CD1c-positive myeloid dendritic cell (primary cell): Measurements from ENCODE around the gene DCLK3.

Experiments used
- DNase-seq: peaks from one replicate; pipeline ENCODE4 v3.0.0-alpha.2; 2016; ENCODE audit errors: extremely low spot score

The DCLK3 gene, protein sequence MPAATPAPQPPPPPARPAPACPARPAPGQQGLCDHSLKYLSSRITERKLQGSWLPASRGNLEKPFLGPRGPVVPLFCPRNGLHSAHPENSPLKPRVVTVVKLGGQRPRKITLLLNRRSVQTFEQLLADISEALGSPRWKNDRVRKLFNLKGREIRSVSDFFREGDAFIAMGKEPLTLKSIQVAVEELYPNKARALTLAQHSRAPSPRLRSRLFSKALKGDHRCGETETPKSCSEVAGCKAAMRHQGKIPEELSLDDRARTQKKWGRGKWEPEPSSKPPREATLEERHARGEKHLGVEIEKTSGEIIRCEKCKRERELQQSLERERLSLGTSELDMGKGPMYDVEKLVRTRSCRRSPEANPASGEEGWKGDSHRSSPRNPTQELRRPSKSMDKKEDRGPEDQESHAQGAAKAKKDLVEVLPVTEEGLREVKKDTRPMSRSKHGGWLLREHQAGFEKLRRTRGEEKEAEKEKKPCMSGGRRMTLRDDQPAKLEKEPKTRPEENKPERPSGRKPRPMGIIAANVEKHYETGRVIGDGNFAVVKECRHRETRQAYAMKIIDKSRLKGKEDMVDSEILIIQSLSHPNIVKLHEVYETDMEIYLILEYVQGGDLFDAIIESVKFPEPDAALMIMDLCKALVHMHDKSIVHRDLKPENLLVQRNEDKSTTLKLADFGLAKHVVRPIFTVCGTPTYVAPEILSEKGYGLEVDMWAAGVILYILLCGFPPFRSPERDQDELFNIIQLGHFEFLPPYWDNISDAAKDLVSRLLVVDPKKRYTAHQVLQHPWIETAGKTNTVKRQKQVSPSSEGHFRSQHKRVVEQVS

DNA sequence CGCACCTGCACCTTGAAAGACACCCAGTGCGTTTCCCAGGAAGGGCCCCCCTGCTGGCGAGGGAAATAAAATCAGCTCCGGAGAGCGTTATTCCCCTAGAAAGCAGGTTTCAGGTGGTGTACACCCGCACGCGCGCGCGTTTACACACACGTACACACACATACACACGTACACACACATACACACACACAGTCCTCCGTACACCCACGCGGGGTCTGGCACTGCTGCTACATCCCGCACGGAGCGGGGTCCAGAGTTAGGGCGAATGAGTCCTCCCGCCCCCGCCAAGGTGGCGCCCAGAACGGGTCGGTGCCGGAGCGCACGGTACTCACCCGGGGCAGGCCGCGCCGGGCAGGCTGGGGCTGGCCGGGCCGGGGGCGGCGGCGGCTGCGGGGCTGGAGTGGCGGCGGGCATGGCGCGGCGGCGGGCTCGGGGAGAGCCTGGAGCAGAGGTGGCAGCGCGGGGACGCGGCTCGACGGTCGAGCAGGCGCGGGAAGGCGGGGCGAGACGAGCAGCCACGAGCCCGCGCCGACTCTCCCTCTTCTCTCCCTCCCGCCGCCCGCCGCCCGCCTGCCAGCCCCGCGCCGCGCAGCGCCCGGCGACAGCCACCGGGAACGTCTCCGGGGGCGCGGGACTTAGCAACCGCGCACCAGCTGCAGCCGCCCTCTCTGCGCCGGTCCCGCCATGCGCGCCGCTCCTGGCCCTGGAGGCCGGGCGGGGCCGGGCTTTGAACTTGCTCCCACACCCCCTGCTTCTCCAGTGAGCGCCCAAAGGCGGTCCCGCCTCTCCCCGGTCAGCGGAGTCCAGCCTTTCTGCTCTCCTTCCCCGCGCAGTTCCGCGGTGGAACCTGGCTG, at the start of gene DCLK3:
Gene DCLK3 (minus strand): TSS at position 704 of the 854 bp plus-strand sequence. CDS start 290 bp downstream, at position 414.
- DNase-seq, result peak; percentile 42

DNA sequence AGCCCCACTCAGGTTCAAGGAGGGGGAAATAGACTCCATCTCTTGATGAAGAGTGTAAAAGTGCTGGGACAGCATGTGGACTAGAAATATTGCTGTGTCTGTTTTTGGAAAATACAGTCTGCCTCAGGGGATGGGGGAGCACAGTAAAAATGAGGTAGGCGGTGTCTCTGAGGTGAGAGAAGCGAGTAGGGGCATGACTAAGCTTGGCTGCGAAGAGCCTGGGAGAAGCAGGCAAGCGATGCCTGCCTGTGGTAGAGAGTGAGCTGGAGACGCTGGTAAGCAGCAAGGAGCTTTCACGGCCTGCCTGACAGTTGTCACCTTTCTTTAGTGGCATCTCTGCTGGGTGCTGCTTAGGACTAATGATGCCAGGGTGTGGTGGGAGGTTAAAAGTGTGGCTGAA, 49.0 kb upstream of the DCLK3 start:
- DNase-seq, result no peak

DNA sequence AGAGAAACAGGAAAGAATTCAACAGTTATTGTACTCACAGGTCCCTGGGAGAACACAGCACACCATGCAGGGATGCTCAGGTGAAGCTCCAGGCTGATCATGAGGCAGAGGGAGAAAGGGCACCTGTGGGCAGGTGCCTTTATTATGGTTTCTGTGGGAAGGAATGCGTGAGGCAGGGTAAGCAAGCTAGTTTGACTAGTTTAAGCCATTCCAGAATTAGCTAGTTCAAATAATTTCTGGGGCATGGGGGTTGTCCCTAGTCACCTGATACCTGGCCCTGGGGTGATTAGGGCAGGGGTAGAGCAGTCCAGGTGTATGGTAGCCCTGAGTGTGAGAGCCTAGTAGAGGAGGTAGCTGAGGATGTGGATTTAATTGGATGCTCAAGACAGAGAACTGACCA, 47.9 kb upstream of the DCLK3 start:
- DNase-seq, result no peak

DNA sequence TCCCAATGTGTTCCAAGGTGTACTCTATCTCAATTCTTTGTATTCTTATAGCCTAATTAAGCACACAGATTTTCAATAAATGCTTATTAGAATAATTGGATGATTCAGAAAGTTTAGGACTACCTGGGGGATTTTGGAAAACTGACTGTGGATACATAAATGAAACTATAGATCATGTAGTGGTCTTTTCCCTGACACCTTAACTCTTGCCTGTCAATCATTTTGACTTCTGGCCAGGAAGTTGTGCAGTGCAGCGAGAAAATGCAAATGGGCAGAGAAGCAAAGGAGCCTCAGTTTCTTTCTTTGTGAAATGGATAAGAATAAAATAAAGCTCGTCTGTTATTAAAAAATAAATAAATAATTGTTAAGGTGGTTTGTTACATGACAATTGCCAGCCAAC, 47.4 kb upstream of the DCLK3 start:
- no peak for DNase-seq

DNA sequence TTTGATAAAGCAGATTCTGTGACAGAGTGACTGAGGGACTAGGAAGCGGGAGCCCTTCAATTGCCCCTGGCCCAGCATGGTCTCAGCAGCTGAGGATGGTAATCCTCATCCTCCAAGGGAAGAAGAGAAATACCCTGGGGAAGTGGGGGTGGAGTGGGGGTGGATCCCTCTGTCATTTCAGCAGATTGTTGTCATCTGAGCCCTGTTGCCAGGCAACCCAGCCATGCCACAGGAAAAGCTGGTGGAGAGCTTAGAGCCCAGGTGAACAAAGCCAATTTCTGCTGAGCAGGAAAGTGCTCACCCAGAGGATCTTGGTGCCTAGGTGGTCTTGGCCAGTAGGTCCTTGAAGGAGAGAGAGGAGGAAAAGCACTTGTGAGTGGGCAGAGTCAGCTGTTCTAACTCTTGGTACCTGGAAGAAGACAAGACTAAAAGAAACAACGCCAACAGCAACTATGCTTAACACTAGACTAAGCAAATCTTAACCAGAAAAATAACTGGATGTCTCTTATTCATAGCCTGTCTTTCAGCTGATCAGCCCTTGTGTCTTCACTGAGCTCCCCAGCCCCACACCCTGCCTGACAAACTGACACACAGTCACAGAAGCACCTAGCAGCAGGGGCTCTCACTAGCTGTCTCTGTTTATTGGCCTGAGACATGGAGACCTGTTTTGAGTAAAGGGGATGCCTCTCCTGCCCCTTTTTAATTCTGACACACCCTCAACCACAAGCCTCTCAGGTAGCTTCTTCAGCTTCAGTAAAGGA, 40.1 kb upstream of the DCLK3 start:
- DNase-seq, result peak; percentile 11

DNA sequence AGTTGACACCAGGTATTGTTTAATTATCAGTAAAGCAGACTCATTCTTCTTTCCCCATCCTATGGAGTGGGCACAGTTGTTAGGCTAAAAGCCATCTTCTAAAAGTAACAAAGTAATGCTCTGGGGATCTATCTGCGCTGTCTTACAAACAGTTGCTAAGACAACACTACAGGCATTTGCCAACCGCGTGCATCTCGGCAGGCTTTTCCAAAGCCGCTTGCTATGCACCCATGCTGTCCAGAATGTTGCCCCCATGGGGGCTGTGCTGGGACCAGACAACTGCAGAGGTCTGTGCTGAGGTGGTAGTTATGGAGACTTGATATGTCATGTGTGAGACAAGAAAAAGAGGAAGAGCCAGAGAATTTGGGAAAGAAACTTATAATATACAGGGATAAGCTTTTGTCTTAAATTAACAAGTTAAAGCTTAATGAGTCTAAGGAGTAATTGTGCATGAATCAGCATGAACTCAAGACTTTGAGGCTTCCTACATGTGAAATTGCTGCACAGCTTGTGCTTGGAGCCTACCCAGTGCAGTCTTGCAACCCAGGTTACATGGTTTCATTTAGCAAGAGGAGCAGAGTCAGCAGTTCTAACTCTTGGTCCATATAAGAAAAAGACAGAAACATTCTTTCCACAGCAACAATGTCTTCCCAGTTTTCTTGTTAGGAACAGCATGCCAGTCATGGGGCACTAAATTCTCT, 38.9 kb upstream of the DCLK3 start:
- no peak for DNase-seq

DNA sequence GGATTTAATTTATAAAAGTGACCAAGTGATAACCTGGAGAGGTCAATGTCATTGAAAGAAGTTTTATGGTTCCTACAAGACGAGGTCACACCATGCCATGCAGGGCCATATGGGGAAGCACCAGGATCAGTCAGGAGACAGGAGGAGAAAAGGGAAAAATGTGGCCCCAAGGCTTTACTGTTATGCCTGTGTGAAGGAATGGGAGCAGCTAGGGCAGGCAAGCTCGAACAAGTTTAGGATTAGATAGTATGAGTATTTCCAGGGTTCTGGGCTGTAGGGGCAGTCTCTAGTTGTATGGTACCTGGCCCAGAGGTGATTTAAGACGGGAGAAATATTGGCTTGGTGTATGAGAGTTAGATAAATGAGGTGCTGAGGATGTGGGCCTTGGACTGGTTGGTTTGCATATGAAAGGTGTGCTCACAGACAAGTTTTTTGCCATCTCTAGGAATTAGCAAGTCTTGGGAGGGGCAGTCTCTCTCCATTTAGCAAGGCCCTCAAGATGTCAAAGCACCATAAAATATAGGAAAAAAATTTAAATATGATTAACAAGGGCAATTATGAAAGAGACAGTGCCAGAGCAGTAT, 36.3 kb upstream of the DCLK3 start:
- DNase-seq, result no peak

DNA sequence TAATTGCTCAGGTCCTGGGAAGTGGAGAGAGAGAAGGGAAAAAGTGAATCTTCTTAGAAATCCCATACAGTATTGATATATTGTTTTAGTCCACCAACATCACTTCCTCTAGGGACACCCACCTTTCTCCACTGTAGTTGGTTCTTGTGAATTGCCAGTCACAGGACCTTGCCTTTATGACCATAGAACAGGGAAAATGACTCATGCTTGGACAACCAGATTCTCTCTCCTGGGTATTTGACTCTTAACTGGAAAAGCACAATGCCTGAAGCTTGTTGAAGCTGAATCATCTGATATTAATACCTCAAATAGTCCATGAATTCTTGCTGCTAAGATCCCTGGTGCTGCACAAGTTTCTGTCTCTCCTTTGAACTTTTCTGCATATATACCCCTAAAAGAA, 32.5 kb upstream of the DCLK3 start:
- DNase-seq, result peak; percentile 37

DNA sequence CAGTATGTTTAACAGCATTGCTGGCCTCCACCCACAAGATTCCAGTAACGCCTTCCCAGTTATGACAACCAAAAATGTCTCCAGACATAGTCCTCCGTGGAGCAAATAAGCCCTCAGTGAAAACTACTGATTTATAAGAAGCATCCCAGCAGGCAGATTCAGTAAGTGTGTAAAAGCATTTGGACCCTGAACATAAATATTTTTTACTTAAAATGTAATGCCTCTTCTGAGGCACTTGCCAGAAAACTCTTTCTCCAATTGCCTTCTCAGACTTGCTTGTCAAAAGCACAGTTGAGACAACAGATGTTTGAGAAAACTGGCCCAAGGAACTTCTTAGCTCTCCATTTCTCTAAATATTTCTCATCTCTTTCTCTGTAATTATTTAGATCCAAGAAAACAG, 31.8 kb upstream of the DCLK3 start:
- DNase-seq, result no peak

DNA sequence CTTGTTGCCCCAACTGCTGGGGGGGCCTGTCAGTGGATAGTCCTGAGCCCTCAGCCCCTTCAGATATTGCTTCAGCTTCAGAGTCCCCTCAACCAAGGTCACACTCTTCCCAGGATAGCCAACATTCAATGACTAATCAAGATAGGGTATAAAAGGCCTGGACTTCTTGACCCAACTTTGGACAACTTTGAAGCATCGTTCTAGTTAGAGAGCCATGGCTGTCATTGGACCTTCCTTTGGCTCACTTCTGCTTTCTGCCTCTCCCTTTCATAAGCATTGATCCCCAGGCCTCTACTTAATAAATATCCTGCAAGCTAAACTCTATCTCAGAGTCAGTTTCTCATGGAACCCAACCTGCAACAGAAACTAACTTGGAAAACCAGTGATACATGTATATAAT, 31.3 kb upstream of the DCLK3 start:
- DNase-seq, result no peak

DNA sequence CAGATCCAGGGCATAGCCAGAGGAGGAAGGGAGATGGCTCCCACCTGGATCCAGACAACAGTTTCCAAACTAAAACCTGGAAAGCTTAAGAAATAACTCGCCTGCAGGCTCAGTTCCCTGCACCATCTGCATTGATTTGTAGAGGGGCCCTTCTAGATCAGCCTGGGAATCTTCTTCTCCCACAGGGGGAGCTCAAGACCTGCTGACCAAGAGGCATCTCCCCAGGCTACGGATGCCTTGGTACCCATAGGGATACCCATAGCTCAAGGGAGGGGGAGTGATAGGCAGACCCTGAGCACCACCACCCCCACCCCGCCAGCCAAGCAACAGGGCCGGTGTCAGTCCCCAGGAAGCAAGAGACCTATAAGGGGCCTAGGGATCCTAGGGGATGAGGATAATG, 28.0 kb upstream of the DCLK3 start:
- no peak for DNase-seq

DNA sequence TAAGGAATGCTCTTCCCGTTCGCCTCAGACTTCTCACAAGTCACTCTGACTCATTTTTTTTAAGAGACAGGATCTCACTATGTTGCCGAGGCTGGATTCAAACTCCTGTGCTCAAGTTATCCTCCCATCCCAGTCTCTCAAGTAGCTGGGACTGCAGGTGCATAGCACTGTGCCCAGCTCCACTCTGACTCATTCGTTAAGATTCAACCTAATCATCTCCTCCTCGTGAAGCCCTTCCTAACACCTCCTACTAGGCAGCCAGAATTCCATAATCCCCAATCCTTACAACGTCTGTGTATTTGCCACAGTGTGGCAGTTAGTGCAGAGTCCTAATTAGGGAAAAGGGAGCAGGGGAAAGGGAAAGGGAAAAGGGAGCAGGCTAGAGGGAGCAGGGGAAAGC, 26.4 kb upstream of the DCLK3 start:
- no peak for DNase-seq

DNA sequence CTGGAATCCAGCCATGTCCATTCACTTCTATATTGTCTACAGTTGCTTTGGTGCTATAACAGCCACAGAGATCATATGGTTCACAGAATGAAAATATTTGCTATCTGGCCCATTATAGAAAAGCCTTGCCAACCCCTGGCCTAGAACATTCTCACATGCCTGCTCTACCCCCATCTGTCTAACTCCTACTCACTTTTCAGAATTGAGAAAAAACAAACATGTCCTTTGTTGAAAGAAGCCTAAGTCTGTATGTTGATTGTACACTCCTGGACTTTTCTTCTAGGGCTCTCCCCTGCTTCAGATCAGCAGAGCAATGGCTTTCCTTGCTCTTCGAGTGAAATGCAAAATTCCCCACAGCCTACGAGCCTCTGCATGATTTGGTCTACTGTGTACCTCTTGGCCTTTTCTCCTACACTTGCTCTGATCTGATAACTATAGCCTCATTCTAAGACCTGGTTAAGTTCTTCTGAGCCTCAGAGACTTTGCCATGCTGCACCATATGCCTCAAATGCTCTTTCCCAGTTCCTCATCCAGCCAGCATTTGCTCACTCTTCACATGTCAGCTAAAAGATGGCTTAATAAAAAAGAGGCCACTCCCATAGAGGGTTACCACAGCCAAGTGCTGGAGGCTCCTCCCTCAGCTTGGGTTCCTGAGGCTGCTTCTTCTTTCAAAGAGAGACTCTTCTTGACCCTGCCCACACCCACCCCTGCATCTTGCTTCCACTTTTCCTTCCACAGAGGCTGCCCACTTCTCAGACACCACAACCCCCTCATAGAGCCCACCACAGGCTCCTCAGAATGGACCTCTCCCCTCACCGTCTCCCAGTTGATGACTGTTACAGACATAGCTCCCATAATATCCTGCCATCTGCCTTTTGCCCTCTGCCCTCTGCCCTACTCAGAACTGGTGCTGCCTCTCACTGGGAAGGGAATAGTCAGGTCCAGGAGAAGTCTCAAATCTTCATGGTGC, 22.9 kb upstream of the DCLK3 start:
- peak; percentile 90 for DNase-seq

DNA sequence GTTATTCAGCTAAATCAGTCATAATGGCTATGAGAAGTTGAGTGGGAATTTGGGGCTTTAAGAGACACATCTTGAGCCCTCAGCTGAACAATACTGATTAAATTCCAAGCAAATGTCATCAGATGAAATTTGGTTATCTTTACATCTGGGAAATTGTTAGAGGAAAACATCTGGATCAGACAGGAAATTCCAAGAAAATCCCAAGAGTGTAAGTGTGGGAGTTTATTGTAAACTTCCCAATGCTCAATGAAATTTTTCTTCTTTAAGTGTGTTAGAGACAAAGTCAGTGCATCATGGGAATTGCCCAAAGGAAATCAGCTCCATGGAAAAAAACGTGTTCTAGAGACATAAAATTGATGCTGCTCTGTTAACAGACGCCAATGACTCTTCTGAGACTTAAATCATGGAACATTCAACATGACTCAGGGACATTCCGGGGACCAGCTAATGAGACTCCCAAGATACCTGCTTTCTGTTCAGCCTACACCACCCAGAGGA, 19.8 kb upstream of the DCLK3 start:
- no peak for DNase-seq

DNA sequence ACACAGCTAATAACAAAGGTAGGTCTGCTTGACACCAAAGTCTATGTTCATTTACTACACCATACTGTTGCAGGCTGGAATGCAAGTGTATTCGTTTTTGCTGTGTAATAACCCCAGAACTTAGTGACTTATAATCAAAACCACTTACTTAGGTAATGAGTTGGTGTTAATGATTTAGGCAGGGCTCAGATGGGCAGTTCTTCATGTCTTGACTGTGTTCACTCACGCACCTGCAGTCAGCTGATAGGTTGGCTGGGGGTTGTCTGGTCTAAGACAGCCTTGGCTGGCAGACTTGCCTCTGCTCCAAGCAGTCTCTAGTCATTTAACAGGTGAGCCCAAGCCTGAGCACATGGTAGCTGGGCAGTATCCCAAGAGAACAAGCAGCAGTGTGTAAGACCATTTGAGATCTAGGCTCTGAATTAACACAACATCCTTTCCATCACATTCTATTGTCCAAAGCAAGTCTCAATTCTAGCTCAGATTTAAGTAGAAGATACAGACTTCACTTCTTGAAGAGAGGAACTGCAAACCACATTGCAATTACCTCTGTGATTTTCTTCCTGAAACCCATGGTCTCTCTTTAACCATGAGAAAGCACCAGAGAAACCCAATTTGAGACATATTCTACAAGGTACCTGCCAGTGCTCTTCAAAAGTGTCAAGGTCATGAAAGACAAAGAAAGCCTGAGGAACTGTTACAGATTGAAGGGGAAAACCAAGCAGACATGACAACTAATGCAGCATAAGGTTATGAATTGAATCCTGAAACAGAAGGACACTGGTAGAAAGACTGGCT, 13.3 kb upstream of the DCLK3 start:
- no peak for DNase-seq

DNA sequence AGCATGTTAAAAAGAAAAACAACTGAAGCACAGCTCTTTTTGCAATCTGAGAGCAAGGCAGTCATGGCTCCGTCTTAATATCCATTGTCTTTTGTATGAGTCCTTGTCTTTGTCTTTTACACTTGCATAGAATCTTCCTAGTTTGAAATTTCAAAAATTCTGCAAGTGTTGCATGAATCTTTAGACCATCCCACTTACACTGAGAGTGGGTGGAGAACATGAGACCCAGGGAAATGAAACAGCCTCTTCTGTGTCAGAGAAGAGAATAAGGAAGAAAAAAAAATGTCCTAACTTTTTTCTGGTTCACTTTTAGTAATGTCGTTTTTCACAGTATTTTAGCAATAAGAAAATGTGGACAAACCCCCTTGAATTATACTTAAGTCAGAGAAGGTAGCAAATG, 12.1 kb upstream of the DCLK3 start:
- DNase-seq, result peak; percentile 76

DNA sequence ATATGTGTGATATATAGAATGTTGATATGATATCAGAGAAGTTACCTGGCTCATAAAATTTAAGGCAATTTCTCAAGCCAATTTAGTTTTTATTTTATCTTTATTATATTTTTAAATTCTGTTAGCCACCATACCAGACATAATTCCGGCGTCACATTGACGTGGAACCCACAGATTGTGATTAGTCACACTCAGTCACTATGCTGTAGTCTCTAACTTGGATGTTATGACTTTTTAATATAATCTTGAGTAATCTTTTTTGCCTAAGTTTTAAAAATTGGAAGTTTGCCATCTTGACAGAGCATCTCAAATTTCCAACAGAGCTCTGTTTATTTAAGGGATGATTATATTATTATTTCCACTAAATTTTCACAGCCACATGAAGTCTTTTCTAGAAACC, 9.7 kb upstream of the DCLK3 start:
- DNase-seq, result no peak

DNA sequence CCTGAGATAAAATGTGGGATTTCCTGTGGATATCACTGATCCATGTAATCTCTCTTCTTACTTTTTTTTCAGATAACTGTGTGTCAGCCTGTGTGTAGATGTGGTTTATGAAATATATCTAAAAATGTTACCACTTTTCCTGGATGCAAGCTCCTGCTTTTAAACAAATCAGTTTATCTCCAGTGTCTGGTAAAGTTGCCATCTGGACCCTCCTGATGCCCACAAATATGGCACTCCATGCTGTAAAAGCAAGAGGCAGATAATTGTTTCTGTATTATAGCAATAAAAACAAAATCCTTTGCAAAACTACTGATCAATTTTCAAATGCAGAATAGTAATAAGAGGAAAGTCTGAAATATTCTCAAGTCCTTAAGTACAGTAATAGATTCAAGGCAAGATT, 7.6 kb upstream of the DCLK3 start:
- DNase-seq, result no peak
